Right cardiac atrium (tissue), 5 donors: ENCODE data around the gene CCNYL1. TPM values are rescaled to one million over a fixed set of nuclear protein-coding genes. Genes with fewer than 3 reads are reported as not detected.
A peak's percentile ranks its signal among the peaks of the same experiment; 100 is the strongest.

ENCODE experiments used
- ATAC-seq, 2 donors: fragments of 200-7000 bp; cut with Tn5 transposase; one replicate each; pipeline versions ENCODE4 v1.8.0 to v1.9.1; 2020; ENCODE audit warnings: moderate library complexity in 2 of 2, mild to moderate bottlenecking in 1 of 2
- DNase-seq, 3 donors: peaks; one replicate each; pipeline ENCODE4 v3.0.0-alpha.2; 2020
- H3K27ac ChIP-seq: one replicate; pipeline ENCODE4 v1.5.1; 2013; ENCODE audit warnings: mild to moderate bottlenecking, low read length, control low read depth, moderate library complexity
- H3K27me3 ChIP-seq: one replicate; pipeline ENCODE4 v1.6.1; 2013; ENCODE audit not compliant: control insufficient read depth, insufficient read depth
- H3K4me1 ChIP-seq: one replicate; pipeline ENCODE4 v1.6.1; 2013; ENCODE audit warnings: low read length; ENCODE audit not compliant: control insufficient read depth, insufficient read depth
- H3K4me3 ChIP-seq: one replicate; pipeline ENCODE4 v1.5.1; 2013; ENCODE audit warnings: low read length, control low read depth
- H3K9me3 ChIP-seq: one replicate; pipeline ENCODE4 v1.6.1; 2013; ENCODE audit warnings: low read length; ENCODE audit not compliant: control insufficient read depth
- WGBS: extraction: QIAGEN DNeasy Blood & Tissue Kit; methylation state at CpG from one replicate; pipeline ENCODE4 v1.1.7; 2013; 5-methylcytosine and 5-hydroxymethylcytosine counted together
- intact Hi-C, 4 donors: fragments of 100-400 bp; cut with DNase I; formaldehyde crosslinking; loops; one replicate each; pipeline versions ENCODE4 v1.11.0 to v1.14.0; 2022 to 2023
- polyA plus RNA-seq: library from polyadenylated mRNA; stranded (reverse); fragments of 200-250 nt; gene quantifications from one replicate; pipeline ENCODE4 v1.2.3, GENCODE V29; 2013
- total RNA-seq, 4 donors: library from RNA; stranded (reverse); fragmentation: NEBNext Ultra II Directional; extraction: Animal tissue kit (Norgen Biotek cat#: 25700); gene quantifications; one replicate each; pipeline ENCODE4 v1.2.1, GENCODE V29; 2021
- donor health status: healthy with polysubstance abuse.
- donor health status: DM: no; HTN: yes; CAD: no.
- donor health status: DM: no; HTN: no; CAD: no.
- donor health status: DM: no; HTN: yes; CAD: no; lungs with severe emphysema.
- donor health status: DM: yes; HTN: yes; CAD: no.

The CCNYL1 gene
- total and polyA plus RNA-seq, 5 donors, result 4.9 to 12.6 (median 9.0) TPM

- DNase-seq, result peak in 1 of 3 donors; percentile 33
- WGBS, result 52% methylated on average over 8 of the region's 8 CpGs
- intact Hi-C loops, result no loop called here
- H3K27me3 ChIP-seq, result no peaks in the 10 kb centered on the region
- ATAC-seq, result peak; percentile 56 to 57
- H3K27ac ChIP-seq, result no peak overlapping the region
- H3K4me3 ChIP-seq, result no peak overlapping the region
- H3K4me1 ChIP-seq, result no peaks in the 10 kb centered on the region
- no peaks in the 10 kb centered on the region for H3K9me3 ChIP-seq
Observed at GRCh38 chr2:207796585-207797350, 85.3 kb downstream of the CCNYL1 start.

- intact Hi-C loops, result no loop called here
- Histone ChIP-seq H3K4me1 (no peaks in the 10 kb centered on the region), H3K27ac (no peak overlapping the region), H3K27me3 (no peaks in the 10 kb centered on the region), H3K4me3 (no peak overlapping the region), H3K9me3 (no peaks in the 10 kb centered on the region)
- ATAC-seq (no peak), DNase-seq (no peak)
- WGBS, result 22% methylated on average over 3 of the region's 3 CpGs
Observed at GRCh38 chr2:207801259-207801658, 89.8 kb downstream of the CCNYL1 start.

- Histone ChIP-seq H3K27ac (no peak overlapping the region), H3K9me3 (no peaks in the 10 kb centered on the region), H3K4me3 (no peak overlapping the region), H3K27me3 (no peaks in the 10 kb centered on the region), H3K4me1 (no peaks in the 10 kb centered on the region)
- ATAC-seq (no peak), DNase-seq (no peak)
- WGBS, result 72% methylated on average over 6 of the region's 6 CpGs
- intact Hi-C loops, result no loop called here
Observed at GRCh38 chr2:207802650-207803049, 91.2 kb downstream of the CCNYL1 start.

Other genes with a start within 250 kb of the CCNYL1 start
- gene CREB1, start 181.7 kb upstream of the CCNYL1 start, total RNA-seq, result 10 to 100 TPM; 43.4 to 59.3 (median 49.3) TPM
- 6.2 TPM for gene CREB1, start 181.7 kb upstream of the CCNYL1 start, polyA plus RNA-seq
- 10 to 100 TPM; 11.8 to 19.0 (median 14.3) TPM for gene METTL21A, start 86.2 kb upstream of the CCNYL1 start, total RNA-seq
- gene METTL21A, start 86.2 kb upstream of the CCNYL1 start, polyA plus RNA-seq, result 19.1 TPM
- gene FZD5, start 58.3 kb downstream of the CCNYL1 start, total RNA-seq, result 1 to 10 TPM; 3.1 to 6.2 (median 3.7) TPM
- gene FZD5, start 58.3 kb downstream of the CCNYL1 start, polyA plus RNA-seq, result 1.3 TPM